Dermis blood vessel endothelial cell (primary cell): Measurements from ENCODE around the gene ATP1B1. TPM values are rescaled to one million over a fixed set of nuclear protein-coding genes. Genes with fewer than 3 reads are reported as not detected.

Experiments used
- DNase-seq: peaks from one replicate; pipeline ENCODE4 v3.0.0; 2010
- total RNA-seq: library from RNA; depleted of rRNA; stranded (reverse); fragments of >200 nt; gene quantifications from 2 replicates; pipeline ENCODE4 v1.2.3, GENCODE V29; 2014

Gene ATP1B1
- total RNA-seq, 1 donor from 2014 or later: 6.3 TPM

DNA sequence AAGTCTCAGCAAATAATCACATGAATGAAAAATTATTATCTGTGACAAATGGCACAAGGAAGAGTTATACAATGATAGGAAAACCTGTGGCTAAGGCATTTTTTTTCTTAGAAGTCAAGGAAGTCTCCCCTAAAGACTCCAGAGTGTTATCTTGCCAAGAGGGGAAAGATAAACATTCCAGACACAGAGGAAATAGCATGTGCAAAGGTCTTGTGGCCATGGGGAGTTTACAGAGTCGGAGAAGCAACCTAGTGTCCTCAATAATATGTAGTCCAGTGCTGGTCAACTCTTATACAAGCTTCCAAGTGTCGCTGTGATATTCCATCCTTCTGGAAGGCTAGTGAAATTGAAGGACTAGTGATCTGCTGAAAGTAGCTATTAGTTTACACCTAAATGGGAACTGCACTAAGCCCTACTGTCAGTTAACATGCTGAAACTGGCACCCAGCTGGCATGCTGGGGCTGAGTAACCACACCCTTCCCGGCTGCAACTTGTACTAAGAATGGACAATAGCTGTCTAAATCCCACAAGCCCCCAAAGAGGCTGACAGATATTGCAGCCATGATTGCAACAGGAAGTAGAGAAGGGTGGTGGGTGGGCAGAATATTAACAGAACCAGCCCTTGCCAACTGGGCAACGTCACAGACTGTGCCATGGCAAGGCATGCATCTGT lies 11.5 kb upstream of the ATP1B1 start:
- DNase-seq: no peak

DNA sequence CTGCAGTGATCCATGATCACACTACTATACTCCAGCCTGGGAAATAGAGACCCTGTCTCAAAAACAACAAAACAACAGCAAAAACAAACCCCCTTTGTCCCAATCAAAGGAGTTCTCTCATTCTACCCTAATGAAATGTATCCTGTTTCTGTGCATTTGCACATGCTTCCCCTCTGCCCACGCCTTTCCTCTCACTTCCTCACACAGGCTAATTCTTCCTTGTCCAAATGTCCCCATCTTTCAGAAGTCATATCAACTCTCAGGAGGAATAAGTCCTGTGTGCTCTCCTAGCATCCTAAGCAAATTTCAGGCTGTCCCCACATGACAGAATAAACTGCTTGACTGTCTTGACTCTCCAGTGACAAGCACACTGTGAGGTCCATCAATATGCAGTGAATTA lies 8.1 kb upstream of the ATP1B1 start:
- no peak for DNase-seq

DNA sequence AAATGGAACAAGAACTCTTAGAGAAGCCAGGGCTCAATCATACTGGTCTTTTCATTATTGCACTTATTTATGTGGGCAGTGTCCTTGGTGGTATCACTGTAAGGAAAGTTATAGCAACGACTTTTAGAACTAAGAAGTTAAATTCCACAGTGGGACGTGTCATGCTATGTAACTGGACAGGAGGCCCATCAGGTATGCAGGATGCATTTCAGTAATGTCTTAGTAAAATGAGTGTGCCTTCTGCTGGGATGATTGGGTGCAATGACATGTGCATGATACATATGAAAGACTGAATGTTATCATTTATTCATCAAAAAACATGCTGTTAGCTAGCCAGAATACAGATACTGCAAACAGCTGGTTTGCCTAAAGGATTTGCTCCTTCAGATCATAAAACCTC lies 6.9 kb upstream of the ATP1B1 start:
- no peak for DNase-seq

DNA sequence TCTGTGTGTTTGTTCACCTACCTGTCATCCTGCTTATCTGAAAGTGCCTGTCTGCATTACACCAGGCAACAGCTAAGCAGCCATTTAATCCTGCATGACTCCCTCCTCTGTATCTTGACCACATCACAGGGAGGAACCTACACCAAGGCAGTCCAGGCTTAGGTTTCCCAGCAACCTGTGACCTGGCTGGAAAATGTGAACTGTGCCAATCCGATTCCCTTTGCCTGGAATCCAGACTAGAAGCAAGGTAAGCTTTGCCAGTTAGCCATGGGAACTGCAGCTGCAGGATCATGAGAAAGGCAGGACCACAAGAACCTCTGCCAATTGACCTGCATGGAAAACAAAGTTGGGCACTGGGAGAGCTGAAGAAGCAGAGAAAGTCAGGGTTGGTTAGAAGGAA lies 6.3 kb upstream of the ATP1B1 start:
- DNase-seq: no peak

DNA sequence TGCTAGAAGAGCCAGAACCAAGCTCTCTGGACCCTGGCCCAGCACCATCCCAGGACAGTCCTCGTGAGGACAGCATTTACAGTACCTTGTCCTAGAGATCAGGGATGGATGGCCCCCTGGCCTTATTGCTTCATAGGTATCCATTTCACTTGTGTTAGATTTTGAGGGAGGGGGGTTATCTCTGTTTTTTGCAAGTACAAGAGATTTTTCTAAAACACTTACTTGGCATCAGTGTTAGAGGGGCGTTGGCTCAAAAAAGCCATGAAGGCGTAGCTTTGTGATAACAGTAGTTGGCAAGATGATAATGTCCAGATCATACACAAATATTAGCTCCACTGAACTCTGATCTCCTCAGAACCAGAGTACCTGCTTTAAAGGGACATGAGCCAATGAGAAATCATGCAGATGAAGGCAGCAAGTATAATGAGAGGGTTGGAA lies 5.8 kb upstream of the ATP1B1 start:
- no peak for DNase-seq

DNA sequence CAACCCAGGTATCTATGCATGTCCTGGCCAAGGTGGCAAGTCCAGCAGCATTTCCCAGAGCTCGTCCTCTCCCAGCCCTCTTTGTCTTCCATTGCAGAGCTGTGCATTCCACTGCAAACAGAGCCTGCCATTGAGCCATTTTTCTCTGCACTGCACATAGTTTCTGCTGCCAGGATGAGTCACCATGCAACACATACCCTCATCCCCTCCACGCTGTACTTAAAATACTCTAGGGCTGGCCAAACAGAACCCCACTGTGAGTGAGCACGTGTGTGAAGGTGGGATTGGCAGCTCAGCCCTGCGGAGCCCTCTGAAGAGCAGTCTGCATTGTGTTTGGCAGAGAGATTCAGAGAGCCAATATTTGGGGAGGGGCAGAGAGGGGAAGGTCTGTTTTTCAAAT lies 3.9 kb upstream of the ATP1B1 start:
- peak; percentile 50 for DNase-seq

DNA sequence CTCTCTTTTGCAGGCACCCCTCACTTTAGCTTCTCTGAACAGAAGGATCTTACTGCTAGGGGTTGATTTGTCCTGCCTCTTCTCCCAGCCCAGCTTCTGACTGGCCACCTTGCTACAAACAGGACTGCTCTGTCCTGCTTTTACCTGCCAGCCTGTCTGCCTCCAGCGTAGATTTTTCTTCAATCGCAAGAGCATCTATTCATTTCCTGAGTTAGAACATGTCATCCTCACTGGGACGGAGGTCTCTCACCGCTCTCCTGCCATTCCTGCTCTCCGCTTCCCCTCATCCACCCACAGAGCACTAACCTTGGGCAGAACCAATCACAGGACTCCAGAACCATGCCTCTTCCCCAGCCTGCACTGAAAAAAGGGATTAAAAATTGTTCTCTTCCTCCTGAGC lies 3.5 kb upstream of the ATP1B1 start:
- no peak for DNase-seq

DNA sequence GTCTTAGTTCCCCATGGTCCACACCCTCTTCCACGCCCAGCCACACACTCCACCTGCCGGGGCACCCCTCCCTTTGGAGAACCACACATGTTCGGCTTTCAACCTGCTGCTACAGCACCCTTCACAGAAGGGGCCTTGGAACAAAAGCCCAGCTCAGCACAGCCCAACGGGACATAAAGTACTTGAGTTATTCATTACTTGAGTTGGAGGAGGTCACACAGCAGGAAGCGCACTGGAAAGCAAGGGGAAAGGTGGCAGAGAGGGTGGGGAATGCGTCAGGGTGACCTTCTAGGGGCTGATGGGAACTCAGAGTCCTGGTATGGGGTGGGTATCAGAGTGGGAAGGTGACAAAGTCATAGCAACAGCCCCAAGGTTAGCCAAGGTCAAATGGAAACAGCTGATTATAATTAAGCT lies 3.0 kb upstream of the ATP1B1 start:
- DNase-seq: no peak

DNA sequence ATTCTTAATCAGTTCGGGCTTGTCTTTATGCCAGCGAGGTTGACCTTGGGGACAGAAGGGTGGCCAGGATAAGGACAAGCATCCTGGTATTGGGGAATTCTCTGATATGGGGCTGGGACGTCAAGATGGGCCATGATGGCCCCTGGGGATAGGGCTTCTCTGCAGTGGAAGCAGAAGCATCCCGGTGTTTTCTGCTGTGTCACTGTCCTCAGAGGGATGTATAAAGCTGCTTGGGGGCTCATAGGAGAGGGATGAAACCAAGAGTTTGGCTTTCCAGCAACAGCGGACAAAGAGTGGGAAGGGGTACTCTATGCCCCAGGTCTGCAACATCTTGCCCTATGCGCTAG lies 1.4 kb upstream of the ATP1B1 start:
- DNase-seq: no peak

DNA sequence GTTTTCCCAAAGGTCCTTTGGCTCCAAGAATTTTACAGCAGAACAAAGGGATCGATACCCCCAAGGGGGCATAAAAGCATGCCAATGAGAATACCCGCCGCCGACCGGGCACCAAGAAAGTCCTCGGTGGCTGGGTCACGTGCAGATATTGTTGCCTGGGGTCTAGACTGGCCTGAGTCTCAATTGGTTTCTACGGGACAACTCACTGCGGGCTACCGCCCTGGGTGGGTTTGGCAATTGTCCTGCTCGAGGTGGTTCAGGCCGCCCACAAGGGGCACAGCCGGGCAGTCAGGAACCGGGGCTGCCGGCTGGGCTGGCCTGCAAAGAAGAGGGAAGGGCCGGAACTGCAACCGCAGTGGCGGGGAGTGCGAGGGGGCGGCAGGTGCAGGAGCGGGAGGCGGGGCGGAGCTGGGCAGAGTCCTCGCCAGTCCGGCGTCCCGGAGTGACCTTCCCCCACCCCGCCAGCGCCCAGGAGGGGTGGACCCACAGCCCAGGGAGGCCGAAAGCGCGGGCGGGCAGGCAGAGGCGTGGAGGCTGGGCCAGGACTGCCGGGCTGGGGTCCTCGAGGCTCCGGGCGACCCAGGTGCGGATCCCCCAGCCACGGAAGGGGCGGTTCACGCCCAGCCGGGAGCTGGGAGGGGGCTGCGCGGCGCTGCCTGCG lies 926 bp upstream of the ATP1B1 start:
- peak; percentile 47 for DNase-seq

DNA sequence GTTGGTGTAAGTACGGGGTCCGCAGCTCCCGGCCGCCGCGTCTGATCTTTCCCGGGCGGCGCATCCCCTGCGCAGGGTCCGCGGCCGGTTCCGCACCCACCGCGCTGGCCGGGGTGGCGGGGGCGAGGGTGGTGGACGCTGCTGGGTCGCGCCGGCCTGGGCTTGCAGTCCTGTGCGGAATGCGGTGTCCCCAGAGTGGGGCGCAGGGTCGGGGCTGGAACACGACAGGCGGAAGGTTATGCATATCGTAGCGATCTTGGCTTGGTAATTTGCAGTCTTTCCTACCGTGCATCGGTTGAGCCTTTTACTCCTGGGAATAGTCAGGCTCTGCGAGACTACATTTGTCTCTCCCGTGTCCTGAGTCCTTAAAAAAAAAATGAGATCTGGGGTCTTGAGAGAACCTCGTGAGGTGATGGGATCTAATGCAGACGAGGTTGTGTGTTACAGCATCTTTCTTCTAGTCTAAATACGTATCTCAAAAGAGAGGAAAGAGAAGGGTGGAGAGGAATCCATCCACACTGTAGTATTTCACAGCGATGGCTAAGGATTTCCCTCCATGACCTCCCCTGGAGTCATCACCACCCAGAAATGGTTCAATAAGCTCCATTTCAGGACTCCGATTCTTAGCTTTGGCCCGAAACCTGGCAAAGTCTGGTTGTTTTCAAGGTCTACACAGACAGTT lies 572 bp downstream of the ATP1B1 start:
- DNase-seq: peak; percentile 49

DNA sequence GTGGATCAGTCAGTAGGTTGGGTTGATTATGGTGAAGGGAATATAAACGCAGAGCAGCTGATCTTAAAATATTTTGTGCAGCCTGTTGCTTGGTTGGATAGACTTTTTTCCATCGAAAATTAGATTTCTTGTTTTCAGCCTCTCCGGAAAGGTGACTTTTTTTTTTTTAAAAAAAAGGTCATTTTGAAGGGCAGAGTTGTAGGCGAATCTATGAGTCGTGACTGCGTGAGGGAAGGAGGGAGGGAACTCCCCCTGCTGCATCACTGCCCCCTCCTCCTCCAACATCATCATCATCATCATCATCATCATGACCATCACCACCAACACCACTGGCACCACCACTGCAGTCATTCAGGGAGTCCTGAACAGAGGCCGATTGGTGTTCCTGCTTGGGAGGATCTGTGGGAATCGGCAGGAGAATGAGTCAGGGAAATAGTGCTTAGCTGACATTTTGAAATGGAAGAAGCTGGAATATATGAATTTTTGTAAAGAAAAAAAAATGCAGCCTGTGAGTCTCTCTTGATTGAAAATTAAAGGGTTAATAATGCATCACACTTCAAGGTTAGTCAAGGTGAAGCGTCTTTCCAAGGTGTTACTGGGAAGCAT lies 1.2 kb downstream of the ATP1B1 start:
- peak; percentile 52 for DNase-seq

DNA sequence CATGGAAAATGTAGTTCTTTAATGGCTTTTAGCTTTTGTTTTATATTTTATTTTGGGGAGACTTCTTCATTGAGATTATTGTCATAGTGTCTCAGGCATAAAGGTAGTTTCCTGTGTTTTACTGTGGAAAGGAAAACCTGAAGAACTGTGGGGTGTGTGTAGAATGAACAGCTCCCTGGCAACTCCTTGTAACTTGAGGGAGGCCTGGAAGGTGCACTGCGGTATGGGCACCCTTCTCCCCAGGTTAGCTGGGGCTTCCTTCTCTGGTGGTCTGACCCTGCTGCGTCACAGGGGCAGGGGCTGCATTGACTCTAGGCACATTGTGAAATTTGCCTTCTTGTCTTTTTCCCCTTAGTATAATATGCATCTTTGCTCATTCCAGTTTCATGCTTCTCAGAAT lies 1.7 kb downstream of the ATP1B1 start:
- DNase-seq: no peak

DNA sequence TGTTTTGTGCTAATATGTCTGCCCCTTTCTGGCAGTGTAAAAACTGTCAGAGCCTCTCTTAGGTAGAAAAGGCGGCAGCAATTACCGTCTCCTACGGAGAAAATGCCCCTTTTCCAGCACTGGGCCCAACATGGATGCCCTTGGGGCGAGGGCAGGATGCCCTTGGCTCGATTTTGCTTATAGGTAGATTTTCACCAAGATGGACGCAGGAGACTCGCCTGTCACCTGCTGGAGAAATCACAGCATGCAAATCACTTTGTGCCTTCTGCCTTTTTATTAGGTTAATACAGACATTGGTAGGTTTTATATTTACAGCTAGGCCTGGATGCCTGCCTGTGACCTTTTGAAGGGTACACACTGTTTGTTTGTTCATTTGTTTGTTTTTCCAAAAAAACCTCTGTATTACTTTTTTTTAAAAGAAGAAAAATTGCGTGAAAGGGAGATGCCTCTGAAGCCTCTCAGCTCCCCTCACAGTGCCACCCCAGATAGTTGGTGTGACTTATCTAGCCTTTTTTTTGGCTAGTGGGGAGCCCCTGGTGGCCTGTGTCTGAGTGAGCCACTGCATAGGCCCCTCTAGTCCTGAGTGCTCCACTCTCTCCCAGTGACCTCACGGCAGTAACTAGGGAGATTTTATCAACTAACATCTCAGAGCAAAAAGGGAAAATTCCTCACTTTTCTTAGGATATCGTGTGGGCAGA lies 2.5 kb downstream of the ATP1B1 start:
- peak; percentile 60 for DNase-seq

DNA sequence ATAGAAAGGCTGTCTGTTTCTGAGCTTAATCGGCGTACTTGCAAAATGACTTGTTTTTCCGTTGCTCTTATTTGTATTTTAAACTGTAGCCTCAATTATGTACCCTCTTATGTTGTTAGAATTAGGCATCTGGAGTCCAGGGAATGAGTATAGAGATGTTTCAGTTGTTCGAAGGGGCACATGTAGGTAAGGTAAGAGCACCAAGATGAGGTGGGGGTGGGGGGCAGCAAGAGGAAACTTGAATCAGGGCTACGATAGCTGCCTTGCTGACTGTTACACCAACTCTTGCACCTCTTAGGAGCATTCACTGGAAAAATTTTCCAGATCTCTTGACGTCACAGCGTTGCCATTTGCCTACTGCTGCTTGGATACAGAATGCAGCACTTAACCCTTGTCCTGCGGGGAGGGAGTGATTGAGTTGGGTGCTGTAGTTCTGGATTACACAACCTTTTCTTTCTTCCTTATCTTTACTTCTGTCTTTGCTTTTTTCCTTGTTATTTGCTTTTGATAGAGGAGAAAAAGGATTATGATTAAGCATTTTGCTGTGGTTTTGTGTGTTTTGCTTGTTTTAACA lies 3.2 kb downstream of the ATP1B1 start:
- peak; percentile 88 for DNase-seq

DNA sequence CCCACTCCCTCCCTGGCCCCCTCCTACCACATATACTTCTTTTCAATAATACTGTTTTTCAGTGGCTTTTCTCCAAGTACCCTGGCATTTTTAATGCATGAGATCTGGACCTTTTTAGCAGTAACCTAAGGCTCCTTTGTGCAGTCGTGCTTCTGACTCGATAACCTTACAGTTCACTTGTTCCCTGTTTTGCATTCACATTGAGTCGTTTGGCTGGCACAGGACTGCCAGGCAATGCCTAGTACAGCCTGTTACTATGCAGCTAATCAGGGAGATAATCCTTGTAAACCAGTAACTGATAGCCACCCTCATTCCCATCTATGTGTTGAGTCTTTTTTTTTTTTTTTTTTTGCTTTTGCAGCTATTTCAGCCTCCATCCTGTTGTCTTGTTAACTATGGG lies 3.7 kb downstream of the ATP1B1 start:
- DNase-seq: no peak

DNA sequence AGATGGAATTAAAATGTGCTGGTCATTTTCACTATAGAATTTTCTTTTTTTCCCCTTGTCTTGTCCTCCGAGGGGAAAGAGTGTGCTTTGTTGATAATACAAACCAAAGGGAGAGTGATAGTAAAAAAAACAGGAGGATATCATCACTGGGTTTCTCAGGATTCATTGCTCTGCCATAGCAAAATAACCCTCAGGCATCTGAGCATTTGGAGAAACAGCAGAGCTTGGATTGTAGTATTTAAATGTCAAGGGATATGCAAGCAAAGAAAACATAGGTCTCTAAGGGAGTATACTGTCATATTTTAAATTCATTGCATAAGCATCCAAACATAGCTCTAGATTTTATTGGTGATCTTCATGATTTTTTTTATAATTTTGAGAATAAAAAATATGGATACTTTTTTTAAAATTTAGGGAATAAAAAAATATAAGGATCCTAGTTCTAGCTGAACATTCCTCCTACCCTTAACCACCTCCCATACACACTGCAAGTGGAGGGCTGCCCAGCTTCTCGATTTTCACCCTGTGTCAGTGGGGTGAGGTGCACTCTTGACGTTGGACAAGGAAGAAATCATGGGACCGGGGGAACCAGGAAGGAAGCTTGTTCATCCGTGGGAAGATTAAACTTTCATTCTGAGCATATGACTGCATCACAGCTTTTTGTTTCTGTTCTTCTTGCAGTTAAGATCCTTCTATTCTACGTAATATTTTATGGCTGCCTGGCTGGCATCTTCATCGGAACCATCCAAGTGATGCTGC lies 4.4 kb downstream of the ATP1B1 start:
- DNase-seq: peak; percentile 78

DNA sequence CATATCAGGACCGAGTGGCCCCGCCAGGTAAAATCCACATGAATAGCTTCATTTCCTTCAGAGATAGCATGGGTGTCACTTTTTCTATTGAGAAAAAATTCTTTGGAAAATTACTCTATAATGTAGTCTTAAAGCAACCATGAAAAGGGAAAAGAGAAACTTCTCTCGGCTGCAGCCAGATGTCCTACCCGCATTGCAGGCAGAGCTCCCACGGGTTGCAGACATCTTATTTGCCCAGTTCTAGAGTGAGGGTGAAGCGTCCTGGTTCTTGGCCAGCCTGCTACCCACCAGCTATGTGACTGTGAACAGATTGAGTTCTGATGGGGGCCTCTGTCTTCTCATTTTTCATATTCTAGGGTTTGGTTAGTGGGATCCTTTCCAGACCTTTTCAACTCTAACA lies 5.0 kb downstream of the ATP1B1 start:
- DNase-seq: no peak

DNA sequence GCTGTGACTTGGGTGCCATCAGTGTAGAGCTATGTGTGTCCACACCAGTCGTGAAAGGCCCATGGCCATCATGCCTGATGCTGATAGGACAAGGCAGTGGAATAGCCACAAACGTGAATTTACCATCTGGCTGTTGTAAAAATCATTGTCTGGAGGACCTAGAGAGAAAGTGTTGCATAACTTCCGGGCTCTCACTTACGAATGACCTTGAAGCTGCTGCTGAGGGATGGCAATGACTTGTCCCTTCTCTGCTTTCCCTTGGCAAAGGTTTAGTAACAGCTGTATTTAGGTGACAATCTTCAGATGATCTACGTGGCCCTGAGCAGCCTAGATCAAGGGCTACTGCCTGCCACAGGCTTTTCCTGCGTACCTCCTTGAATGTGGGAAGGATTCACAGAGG lies 5.8 kb downstream of the ATP1B1 start:
- DNase-seq: peak; percentile 33

DNA sequence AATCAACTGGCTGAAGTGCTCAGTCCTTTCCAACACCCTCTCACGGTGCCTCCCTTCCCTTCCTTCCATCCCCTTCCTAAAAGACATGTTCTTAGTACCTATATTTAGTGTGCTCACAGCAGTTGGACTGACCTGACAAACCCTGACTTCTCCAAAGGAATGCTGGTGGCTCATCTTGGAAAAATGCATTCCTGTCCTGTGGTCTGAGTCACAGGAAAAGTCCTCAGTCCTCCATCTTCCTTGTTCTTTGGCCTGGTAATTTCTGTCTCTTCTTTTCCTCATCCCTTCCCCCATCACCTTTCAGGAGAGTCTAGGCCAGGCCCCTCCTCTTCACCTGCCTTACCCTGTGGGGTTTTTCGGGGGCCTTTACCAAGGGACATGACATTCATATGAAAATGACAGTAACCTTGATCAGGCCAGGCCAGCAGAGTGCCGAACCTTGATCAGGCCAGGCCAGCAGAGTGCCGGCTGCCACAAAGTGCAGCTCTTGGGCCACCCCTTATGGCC lies 7.2 kb downstream of the ATP1B1 start:
- DNase-seq: peak; percentile 85

DNA sequence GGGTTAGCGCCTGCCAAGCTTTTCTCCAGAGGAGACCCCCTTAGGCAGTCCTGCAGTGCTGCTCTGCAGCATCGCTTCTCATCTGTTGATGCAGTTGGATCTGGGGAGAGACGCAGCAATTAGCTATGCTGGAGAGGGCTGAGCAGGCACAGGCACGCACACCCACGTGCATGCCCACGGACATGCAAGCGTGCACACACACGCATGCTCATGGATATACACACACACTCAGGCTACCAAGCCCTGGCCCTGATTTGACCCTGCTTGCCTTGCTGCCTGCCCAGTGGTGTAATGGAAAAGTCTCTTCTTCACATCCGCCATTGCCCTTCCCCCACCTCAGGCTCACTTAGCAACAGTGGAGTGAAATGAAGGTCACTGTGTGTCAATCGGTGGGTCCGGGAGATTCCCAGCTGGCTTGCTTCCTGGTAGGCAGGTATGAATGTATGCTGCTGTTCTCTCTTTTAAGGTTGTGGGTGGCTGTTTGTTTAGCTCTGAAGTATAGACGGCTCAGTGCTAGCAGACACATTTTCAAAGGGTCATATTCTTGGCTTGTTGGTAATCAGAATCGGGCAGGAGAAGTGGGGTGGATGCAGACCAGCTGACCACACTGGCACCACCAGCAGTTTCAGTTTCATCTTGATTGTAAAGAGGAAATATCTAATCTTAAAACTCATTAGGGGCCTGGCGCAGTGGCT lies 9.5 kb downstream of the ATP1B1 start:
- peak; percentile 71 for DNase-seq
